MG63 (cell line): ENCODE results near the gene CDH4. TPM values are rescaled to one million over a fixed set of nuclear protein-coding genes. Genes with fewer than 3 reads are reported as not detected.
"Not testable (repeated sequence)": the region's sequence is repeated elsewhere in the genome, so short reads cannot be mapped to it uniquely, and the experiment has no call there.

Experiments used
- DNase-seq: peaks from one replicate; pipeline ENCODE4 v3.0.0-alpha.2; 2020
- H3K27me3 ChIP-seq: fragments of 250-450 bp; sonication (Bioruptor Pico); 2 replicates; pipeline ENCODE4 v1.5.1; 2020; ENCODE audit warnings: mild to moderate bottlenecking, moderate library complexity
- H3K36me3 ChIP-seq: fragments of 250-450 bp; sonication (Bioruptor Pico); 2 replicates; pipeline ENCODE4 v1.5.1; 2020; ENCODE audit warnings: mild to moderate bottlenecking, moderate library complexity
- H3K4me3 ChIP-seq: fragments of 250-450 bp; sonication (Bioruptor Pico); 2 replicates; pipeline ENCODE4 v1.5.1; 2020; ENCODE audit warnings: mild to moderate bottlenecking, moderate library complexity
- H3K9me3 ChIP-seq: fragments of 250-450 bp; sonication (Bioruptor Pico); 2 replicates; pipeline ENCODE4 v1.5.1; 2020; ENCODE audit warnings: mild to moderate bottlenecking, moderate library complexity
- total RNA-seq: library from RNA; depleted of rRNA; stranded (reverse); fragments of >200 nt; shearing (Covaris generic); gene quantifications from 2 replicates; pipeline ENCODE4 v1.2.3, GENCODE V29; 2014; ENCODE audit warnings: low replicate concordance

The CDH4 gene
- total RNA-seq, 1 experiment from 2014 or later = not detected

DNA sequence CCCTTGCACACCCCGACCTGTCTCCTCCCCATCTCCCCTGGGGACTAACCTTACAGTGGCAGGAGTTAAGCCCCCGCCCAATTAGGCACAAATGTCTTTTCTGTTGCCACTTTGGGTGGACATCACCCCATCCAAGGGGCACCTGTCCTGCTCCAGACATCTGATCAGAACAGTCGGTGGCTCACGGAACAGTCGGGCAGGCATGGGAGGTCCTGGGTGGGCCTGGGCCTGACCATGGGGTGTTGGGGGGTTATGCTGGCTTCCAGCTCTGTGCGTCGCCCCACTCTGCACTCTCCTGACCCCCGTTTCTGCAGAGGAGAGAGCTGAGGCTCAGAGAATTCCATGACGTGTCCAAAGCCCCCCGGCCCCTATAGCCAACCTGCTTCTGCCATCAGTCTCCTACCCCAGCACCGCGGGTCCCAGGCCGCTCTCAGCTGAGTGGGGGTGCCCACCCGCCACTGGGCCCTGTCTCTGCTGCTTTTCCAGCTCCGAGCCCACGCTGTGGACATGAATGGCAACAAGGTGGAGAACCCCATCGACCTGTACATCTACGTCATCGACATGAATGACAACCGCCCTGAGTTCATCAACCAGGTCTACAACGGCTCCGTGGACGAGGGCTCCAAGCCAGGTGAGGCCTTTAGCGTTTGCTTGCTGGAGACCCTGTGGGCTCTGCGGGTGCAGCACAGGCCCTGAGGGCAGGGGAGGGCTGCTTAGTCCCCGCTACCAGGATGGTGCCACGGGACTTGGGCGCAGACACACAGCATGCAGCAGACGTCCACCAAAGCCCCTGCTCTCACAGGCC, 600.4 kb downstream of the CDH4 start:
- Histone ChIP-seq H3K9me3 (no peaks in the 10 kb centered on the region), H3K4me3 (no peak overlapping the region), H3K36me3 (no peaks in the 10 kb centered on the region), H3K27me3 (no peaks in the 10 kb centered on the region; the same call in 1 of the 2 replicates)
- no peak for DNase-seq

DNA sequence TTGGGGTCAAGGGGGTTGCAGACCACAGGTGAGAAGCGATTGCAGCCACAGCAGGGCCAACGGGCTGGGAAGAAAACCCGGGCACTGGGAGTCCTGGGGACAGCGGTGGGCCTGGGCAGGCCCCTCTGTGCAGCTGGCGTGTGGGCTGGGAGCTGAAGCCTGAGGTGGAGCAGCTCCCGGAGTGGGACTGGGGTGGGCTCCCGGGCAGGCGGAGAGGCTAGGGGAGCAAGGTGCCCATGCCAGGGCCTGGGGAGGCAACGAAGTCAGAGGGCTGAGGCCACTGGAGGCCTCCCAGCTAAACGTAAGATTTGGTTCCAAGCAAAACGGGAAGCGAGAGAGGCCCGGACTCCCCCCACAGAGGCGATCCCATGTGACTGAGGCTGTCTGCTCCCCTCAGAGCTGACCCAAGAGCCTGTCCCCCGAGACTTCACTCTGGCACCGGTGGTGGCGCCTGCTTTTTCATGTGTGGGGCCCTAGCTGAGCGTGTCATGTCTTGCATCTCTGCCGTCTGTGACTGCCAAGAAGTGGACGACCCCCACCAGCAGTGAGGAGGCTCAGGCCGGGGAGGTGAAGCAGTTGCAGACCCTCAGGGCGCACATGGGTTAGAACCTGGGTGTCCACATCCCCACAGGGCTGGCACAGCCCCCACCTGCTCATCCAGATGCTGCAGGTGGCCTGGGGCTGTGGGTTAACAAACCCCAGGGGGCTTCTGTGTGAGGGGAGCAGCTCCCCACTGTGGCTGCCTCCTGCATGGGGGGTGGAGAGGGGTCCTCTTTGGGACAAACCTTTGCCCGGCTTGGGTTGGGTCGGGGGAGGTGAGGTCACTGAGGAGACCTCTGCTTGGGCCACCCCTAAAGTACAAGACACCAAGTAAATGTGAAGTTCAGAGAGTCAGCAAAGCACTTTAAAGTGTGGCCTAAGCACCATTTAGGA, 601.3 kb downstream of the CDH4 start:
- Histone ChIP-seq H3K36me3 (no peaks in the 10 kb centered on the region), H3K9me3 (no peaks in the 10 kb centered on the region), H3K4me3 (no peak overlapping the region), H3K27me3 (peaks cover under 1% of the 10 kb centered on the region; the same call in 1 of the 2 replicates)
- DNase-seq = no peak

- H3K4me3 ChIP-seq, H3K27me3 ChIP-seq, H3K9me3 ChIP-seq, H3K36me3 ChIP-seq, DNase-seq: not testable (repeated sequence)
These were observed 602.5 kb downstream of the CDH4 start for GRCh38 chr20:61854538-61854937.

DNA sequence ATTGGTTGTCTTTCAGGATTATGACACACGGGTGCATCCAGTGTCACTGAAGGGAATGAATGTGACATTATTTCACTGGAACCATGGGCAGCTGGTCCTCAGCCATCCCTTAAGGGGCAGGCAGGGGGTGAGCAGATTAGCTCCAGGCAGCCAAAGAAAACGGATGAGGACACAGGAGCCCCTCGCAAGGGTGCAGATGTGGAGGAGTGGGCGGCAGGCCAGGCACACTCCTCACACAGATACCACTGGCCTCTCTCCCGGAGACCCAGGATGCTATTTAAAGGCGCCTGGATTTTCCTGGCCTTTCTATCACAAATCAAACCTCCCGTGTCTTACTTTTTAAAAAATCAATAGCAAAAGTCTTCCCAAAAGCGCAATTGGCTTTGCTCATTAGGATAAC, 603.2 kb downstream of the CDH4 start:
- H3K9me3 ChIP-seq = no peaks in the 10 kb centered on the region
- DNase-seq = no peak
- peaks cover 6% of the 10 kb centered on the region; the same call in 1 of the 2 replicates for H3K27me3 ChIP-seq
- H3K36me3 ChIP-seq = no peaks in the 10 kb centered on the region
- no peak overlapping the region for H3K4me3 ChIP-seq

DNA sequence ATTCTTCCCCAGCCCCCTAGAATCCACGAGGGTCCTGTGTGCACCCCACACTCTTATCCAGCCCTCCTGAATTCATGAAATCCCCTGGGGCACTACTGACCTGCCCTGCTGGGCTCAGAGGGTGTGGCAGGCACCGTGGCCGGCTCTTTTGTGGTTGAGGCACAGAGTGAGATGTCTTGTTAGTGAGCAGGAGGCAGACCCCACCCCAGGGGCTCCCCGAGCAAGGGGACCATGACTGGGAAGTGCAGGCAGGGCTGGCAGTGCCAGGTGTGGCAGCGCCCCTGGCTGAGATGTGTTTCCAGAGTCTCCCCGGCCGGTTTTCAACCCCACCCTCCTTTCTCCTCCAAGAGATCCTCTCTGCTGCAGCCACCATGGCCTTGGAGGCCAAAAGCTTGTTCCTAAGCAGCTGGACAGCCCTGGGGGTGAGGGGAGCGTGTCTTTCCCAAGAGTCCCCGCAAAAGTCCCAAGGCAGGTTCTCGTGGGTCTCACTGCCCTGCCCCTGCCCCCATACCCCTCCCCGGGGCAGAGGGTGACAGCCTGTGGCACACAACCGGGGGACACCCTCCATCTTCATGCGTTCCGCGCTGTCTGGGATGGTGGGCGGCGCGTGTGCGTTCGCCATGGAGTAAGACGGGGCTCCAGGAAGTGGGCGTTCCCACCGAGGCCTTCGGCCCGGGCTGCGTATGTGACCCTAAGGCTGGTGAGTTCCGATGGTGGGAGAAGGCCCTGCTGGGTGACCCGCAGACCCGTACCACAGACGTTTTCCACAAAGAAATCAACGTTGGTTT, 604.8 kb downstream of the CDH4 start:
- Histone ChIP-seq H3K36me3 (no peaks in the 10 kb centered on the region), H3K4me3 (no peak overlapping the region), H3K27me3 (peaks cover 6% of the 10 kb centered on the region; the same call in 1 of the 2 replicates), H3K9me3 (no peaks in the 10 kb centered on the region)
- no peak for DNase-seq

DNA sequence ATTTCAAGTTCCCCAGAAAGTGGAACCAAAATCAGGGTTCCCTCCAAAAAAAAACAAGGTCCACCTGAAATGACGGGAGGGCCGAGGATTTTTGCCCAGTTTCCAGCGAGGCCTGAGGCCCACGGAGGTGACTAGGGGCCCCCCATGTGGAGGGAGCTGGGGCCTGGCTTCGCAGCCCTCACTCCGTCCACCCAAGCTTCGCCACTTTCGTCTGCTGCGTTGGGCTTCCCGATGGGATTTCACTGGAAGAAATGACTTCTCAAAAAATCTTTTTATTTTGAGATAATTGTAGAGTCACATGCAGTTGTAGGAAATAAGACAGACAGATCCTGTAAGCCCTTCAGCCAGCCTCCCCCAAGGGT, 605.3 kb downstream of the CDH4 start:
- H3K9me3 ChIP-seq = no peaks in the 10 kb centered on the region
- no peak for DNase-seq
- no peak overlapping the region for H3K4me3 ChIP-seq
- H3K36me3 ChIP-seq = no peaks in the 10 kb centered on the region
- H3K27me3 ChIP-seq = peaks cover 6% of the 10 kb centered on the region; the same call in 1 of the 2 replicates

DNA sequence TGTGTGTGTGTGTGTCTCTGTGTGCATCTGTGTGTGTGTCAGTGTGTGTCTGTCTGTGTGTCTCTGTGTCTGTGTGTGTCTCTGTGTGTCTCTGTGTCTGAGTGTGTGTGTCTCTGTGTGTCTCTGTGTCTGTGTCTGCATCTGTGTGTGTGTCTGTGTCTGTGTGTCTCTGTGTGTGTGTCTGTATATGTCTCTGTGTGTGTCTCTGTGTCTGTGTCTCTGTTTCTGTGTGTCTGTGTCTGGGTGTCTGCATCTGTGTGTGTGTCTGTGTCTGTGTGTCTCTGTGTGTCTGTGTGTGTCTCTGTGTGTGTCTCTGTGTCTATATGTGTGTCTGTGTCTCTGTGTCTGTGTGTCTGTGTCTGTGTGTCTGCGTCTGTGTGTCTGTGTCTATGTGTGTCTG, 605.8 kb downstream of the CDH4 start:
- Histone ChIP-seq H3K9me3 (no peaks in the 10 kb centered on the region), H3K4me3 (no peak overlapping the region), H3K27me3 (peaks cover 6% of the 10 kb centered on the region; the same call in 1 of the 2 replicates), H3K36me3 (no peaks in the 10 kb centered on the region)
- no peak for DNase-seq

DNA sequence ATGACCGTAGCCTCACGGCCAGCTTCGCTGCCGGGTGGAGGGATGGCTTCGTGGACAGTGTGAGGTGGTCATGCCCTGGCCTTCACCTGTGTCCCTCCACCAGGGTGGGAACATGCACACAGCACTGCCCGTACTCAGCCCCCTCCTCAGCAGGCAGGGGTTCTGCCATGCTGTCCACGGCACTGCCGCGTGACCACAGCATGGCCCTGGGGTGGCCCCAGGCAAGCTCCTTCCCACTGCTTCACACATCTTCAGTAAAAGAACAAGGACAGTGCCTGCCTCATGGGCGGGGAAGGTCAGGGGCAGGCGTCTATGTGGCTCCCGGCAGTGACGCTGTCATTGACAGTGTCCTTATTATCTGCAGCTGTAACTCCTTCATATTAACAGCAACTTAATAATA, 607.7 kb downstream of the CDH4 start:
- no peak overlapping the region for H3K4me3 ChIP-seq
- H3K9me3 ChIP-seq = no peaks in the 10 kb centered on the region

GRCh38 chr20:61860260-61860987, 608.4 kb downstream of the CDH4 start:
- DNase-seq = no peak
- no peaks in the 10 kb centered on the region for H3K9me3 ChIP-seq
- H3K4me3 ChIP-seq = no peak overlapping the region
- no peaks in the 10 kb centered on the region for H3K36me3 ChIP-seq
- peaks cover 6% of the 10 kb centered on the region; the same call in 1 of the 2 replicates for H3K27me3 ChIP-seq

More for the DNA sequence above, 607.7 kb downstream of the CDH4 start:
- no peaks in the 10 kb centered on the region for H3K36me3 ChIP-seq
- H3K27me3 ChIP-seq = peaks cover 6% of the 10 kb centered on the region; the same call in 1 of the 2 replicates
- DNase-seq = no peak

GRCh38 chr20:61861054-61861841, 609.2 kb downstream of the CDH4 start:
- Histone ChIP-seq H3K27me3 (peaks cover 6% of the 10 kb centered on the region; the same call in 1 of the 2 replicates), H3K36me3 (no peaks in the 10 kb centered on the region), H3K9me3 (no peaks in the 10 kb centered on the region), H3K4me3 (no peak overlapping the region)
- DNase-seq = no peak

DNA sequence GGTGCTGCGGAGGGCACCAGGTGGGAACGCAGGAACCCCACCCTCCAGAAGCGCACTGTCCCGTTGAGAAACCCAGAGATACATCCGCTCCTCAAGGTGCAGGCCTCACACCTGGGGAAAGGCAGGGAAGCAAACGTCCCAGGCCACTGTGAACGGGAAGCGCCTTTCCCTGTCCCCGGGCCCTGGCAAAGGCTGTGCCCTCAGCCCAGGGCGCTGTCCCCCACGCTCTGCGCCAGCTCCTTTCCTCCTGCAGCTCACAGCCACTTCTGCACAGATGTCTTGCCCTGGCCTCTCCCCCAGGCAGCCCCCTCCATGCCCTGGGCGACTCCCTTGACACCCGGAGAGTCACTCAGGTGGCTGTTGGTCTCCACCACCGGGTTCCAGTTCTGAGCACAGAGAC, 609.8 kb downstream of the CDH4 start:
- Histone ChIP-seq H3K36me3 (no peaks in the 10 kb centered on the region), H3K9me3 (no peaks in the 10 kb centered on the region), H3K27me3 (peaks cover 6% of the 10 kb centered on the region; the same call in 1 of the 2 replicates), H3K4me3 (no peak overlapping the region)
- DNase-seq = no peak

DNA sequence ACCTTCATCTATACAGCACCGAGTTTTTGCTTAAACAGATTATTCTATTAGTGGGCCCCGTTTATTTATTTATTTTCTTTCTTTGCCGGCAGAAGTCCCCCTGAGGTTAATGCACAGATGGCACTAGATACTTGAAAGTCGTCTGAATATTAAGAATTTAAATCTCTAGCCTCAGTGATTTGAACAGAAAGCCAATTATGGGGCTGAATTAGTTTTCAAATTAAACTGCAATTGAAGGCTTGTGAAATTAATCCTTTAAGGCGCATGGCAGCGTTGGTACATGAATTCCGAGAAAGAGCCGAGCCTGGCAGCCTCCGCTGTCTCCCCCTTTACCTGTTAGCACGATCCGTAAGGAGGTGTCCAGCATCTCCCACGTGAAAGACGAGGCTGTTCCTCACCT, 610.8 kb downstream of the CDH4 start:
- no peak for DNase-seq
- no peak overlapping the region for H3K4me3 ChIP-seq
- no peaks in the 10 kb centered on the region for H3K36me3 ChIP-seq
- peaks cover 6% of the 10 kb centered on the region; the same call in 1 of the 2 replicates for H3K27me3 ChIP-seq
- H3K9me3 ChIP-seq = no peaks in the 10 kb centered on the region

DNA sequence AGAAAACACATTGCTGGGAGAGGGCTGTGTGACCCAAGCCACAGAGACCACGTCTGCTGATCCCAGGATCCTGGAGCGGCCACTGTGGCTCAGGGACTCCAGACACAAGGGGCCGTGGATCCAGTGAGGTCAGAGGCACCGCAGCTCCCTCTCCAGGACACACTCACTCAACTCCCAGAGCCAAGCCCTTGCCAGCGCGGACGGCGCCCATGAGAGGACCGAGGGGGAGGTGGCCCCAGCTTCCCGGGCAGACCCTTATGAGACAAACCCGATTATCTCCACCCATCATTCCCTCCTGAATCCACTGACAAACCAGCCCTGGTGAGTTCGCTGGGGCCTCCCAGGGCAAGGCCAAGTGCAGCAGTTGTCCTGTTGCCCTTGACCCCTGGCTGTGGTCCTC, 612.4 kb downstream of the CDH4 start:
- no peaks in the 10 kb centered on the region for H3K36me3 ChIP-seq
- no peak overlapping the region for H3K4me3 ChIP-seq
- no peaks in the 10 kb centered on the region for H3K9me3 ChIP-seq
- no peak for DNase-seq
- H3K27me3 ChIP-seq = peaks cover 1% of the 10 kb centered on the region; the same call in 1 of the 2 replicates

- Histone ChIP-seq H3K27me3 (no peaks in the 10 kb centered on the region), H3K36me3 (no peaks in the 10 kb centered on the region), H3K9me3 (no peaks in the 10 kb centered on the region), H3K4me3 (no peak overlapping the region)
- DNase-seq = no peak
These were observed 613.3 kb downstream of the CDH4 start for GRCh38 chr20:61865353-61865752.

DNA sequence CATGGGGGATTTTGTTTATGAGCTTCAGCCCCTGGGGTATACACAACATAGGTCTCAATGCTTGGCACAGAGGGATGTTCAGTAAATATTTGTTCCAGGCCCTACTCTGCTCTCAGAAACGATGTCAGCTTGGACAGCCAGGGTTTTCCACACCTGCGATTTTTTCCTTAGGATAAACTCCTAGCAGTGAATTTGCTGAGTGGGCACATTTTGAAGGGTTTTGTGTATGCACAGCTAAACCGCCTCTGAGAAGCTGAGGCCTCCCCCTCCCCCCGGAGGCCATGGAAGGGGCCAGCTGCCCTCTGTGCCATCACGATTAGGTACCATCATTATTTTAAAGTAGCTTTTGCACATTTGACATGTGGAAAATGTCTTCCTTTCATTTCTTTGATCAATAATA, 614.1 kb downstream of the CDH4 start:
- DNase-seq = no peak
- Histone ChIP-seq H3K36me3 (no peaks in the 10 kb centered on the region), H3K27me3 (no peaks in the 10 kb centered on the region), H3K4me3 (no peak overlapping the region), H3K9me3 (no peaks in the 10 kb centered on the region)
